NT2/D1 (cell line): Measurements from ENCODE around the gene FAM163B.

Experiments used
- SUZ12 ChIP-seq: IDR thresholded peaks from 2 replicates; pipeline ENCODE4 v1.6.1; 2011; ENCODE audit not compliant: insufficient read length, insufficient read depth; ENCODE audit errors: extremely low read depth
- YY1 ChIP-seq: IDR thresholded peaks from 2 replicates; pipeline ENCODE4 v1.6.1; 2011; ENCODE audit not compliant: insufficient read length, insufficient read depth
- ZNF274 ChIP-seq: IDR thresholded peaks from 2 replicates; pipeline ENCODE4 v1.6.1; 2011; ENCODE audit warnings: mild to moderate bottlenecking, low read depth, low read length

GRCh38 chr9:133536080-133536479, 73.1 kb downstream of the FAM163B start:
- no peak for TF ChIP-seq SUZ12
- no peak for TF ChIP-seq YY1
- TF ChIP-seq ZNF274, result no peak
